ENCODE measurements around the gene EPN3.
A peak's percentile ranks its signal among the peaks of the same experiment; 100 is the strongest.

EPN3 gene

GRCh38 chr17:50508573-50509460 is 23.7 kb upstream of the EPN3 start:
- peak overlapping the region; percentile 73 for H3K4me2 ChIP-seq (ENCODE audit: low read depth, low read length, poor library complexity, severe bottlenecking)
- peak overlapping the region; percentile 59 for H3K9ac ChIP-seq (ENCODE audit: low read depth, low read length, poor library complexity, severe bottlenecking)
- peaks cover 5% of the 10 kb centered on the region for H3K4me1 ChIP-seq (ENCODE audit: insufficient read depth, low read length, poor library complexity, severe bottlenecking)
- H4K20me1 ChIP-seq (ENCODE audit: insufficient read depth, low read length, poor library complexity, severe bottlenecking), result no peaks in the 10 kb centered on the region
- peak overlapping the region; percentile 94 for H2AFZ ChIP-seq (ENCODE audit: low read length)
- no peak for TF ChIP-seq CTCF (conservative IDR thresholded peaks at IDR 0.05; ENCODE audit: low read length)
- TF ChIP-seq EZH2phosphoT487 (IDR thresholded peaks at IDR 0.05; ENCODE audit: borderline replicate concordance), result no peak
- no peaks in the 10 kb centered on the region for H3K9me3 ChIP-seq (ENCODE audit: insufficient read depth, low read depth, low read length)
- no peaks in the 10 kb centered on the region for H3K36me3 ChIP-seq (ENCODE audit: insufficient read depth, low read length)
- no peaks in the 10 kb centered on the region for H3K79me2 ChIP-seq (ENCODE audit: insufficient read depth, low read length)
- H3K27me3 ChIP-seq (ENCODE audit: insufficient read depth, low read length, poor library complexity, severe bottlenecking), result no peaks in the 10 kb centered on the region
- no peaks in the 10 kb centered on the region for H3F3A ChIP-seq (ENCODE audit: low read depth)
- H3K9me2 ChIP-seq (replicated peaks; ENCODE audit: low read depth, low read length), result no peaks in the 10 kb centered on the region
- peak overlapping the region; percentile 75 for H3K4me3 ChIP-seq (ENCODE audit: low read length, poor library complexity, severe bottlenecking)

GRCh38 chr17:50511058-50511457 is 21.5 kb upstream of the EPN3 start:
- no peaks in the 10 kb centered on the region for H4K20me1 ChIP-seq (ENCODE audit: insufficient read depth, low read length, poor library complexity, severe bottlenecking)
- no peak overlapping the region for H3K4me2 ChIP-seq (ENCODE audit: low read depth, low read length, poor library complexity, severe bottlenecking)
- no peak overlapping the region for H3K4me3 ChIP-seq (ENCODE audit: low read length, poor library complexity, severe bottlenecking)
- H2AFZ ChIP-seq (ENCODE audit: low read length), result no peak overlapping the region
- H3K4me1 ChIP-seq (ENCODE audit: insufficient read depth, low read length, poor library complexity, severe bottlenecking), result peaks cover 5% of the 10 kb centered on the region
- no peaks in the 10 kb centered on the region for H3K36me3 ChIP-seq (ENCODE audit: insufficient read depth, low read length)
- TF ChIP-seq CTCF (conservative IDR thresholded peaks at IDR 0.05; ENCODE audit: low read length) (no peak), EZH2phosphoT487 (IDR thresholded peaks at IDR 0.05; ENCODE audit: borderline replicate concordance) (no peak)
- H3K9me3 ChIP-seq (ENCODE audit: insufficient read depth, low read depth, low read length), result no peaks in the 10 kb centered on the region
- no peaks in the 10 kb centered on the region for H3F3A ChIP-seq (ENCODE audit: low read depth)
- no peaks in the 10 kb centered on the region for H3K79me2 ChIP-seq (ENCODE audit: insufficient read depth, low read length)
- no peaks in the 10 kb centered on the region for H3K27me3 ChIP-seq (ENCODE audit: insufficient read depth, low read length, poor library complexity, severe bottlenecking)
- H3K9ac ChIP-seq (ENCODE audit: low read depth, low read length, poor library complexity, severe bottlenecking), result no peak overlapping the region
- H3K9me2 ChIP-seq (replicated peaks; ENCODE audit: low read depth, low read length), result no peaks in the 10 kb centered on the region

- H2AFZ ChIP-seq (ENCODE audit: low read length), result no peak overlapping the region
- H3K4me3 ChIP-seq (ENCODE audit: low read length, poor library complexity, severe bottlenecking), result no peak overlapping the region
- no peaks in the 10 kb centered on the region for H3F3A ChIP-seq (ENCODE audit: low read depth)
- no peaks in the 10 kb centered on the region for H3K4me1 ChIP-seq (ENCODE audit: insufficient read depth, low read length, poor library complexity, severe bottlenecking)
- TF ChIP-seq CTCF (conservative IDR thresholded peaks at IDR 0.05; ENCODE audit: low read length) (no peak), EZH2phosphoT487 (IDR thresholded peaks at IDR 0.05; ENCODE audit: borderline replicate concordance) (no peak)
- no peaks in the 10 kb centered on the region for H3K27me3 ChIP-seq (ENCODE audit: insufficient read depth, low read length, poor library complexity, severe bottlenecking)
- no peaks in the 10 kb centered on the region for H3K79me2 ChIP-seq (ENCODE audit: insufficient read depth, low read length)
- no peaks in the 10 kb centered on the region for H4K20me1 ChIP-seq (ENCODE audit: insufficient read depth, low read length, poor library complexity, severe bottlenecking)
- no peak overlapping the region for H3K4me2 ChIP-seq (ENCODE audit: low read depth, low read length, poor library complexity, severe bottlenecking)
- H3K9me3 ChIP-seq (ENCODE audit: insufficient read depth, low read depth, low read length), result no peaks in the 10 kb centered on the region
- H3K9me2 ChIP-seq (replicated peaks; ENCODE audit: low read depth, low read length), result no peaks in the 10 kb centered on the region
- no peaks in the 10 kb centered on the region for H3K36me3 ChIP-seq (ENCODE audit: insufficient read depth, low read length)
- no peak overlapping the region for H3K9ac ChIP-seq (ENCODE audit: low read depth, low read length, poor library complexity, severe bottlenecking)
These were observed 19.0 kb upstream of the EPN3 start for GRCh38 chr17:50513495-50513894.

Data from Loucy (cell line).